LoVo (cell line): ENCODE results near the gene ASPM.

Experiments used
- DNase-seq: peaks from one replicate; pipeline ENCODE4 v3.0.0-alpha.2; 2016; ENCODE audit warnings: low spot score

Gene ASPM

DNA sequence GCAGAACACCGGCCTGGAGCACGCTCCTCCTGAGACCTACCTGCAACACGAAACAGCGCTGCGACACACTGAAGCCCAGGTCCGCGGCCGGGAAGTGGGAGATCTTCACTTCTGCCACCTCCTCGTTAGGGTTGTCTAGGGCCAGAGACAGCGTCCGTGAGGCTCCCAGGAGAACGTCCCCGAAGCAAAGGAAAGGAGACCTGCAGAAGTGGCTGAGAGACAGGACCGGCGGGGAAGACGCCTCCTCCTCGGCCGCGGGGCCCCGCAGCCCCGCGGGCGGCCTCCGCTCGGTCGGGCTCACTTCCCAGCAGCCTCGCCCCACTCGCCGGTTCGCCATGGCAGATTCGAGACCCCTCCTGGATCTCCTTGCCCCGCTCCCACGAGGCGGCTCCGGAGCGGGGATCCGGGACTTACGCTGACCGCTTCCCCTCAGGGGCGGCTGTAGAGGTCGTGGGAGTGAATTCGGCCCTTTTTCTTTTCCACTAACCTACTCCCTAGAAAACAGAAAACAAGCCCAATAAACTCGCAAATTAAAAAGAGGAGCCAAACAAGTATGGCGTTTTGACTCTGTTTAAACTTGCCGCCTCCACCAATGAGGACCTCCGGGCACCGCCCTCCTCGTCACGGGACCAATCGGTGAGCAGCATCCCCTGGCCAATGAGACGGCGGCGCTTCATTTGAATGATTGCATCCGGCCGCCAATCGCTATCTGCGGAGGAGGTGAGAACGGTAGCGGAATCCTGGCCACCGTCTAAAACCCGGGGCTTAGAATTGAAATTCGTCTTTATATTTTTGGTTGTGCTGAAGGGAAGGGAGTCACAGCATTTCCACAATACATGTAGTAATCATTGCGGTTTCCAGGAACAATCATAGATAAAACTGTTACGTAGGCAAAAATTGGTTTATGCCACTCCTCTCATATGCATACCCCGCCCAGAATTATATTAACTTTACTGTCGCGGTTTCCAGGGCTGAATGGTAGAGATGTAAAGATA, at the start of gene ASPM:
ASPM (minus strand) TSS at position 569 of the 995 bp plus-strand sequence; CDS start at position 337, 232 bp downstream.
- peak; percentile 93 for DNase-seq

DNA sequence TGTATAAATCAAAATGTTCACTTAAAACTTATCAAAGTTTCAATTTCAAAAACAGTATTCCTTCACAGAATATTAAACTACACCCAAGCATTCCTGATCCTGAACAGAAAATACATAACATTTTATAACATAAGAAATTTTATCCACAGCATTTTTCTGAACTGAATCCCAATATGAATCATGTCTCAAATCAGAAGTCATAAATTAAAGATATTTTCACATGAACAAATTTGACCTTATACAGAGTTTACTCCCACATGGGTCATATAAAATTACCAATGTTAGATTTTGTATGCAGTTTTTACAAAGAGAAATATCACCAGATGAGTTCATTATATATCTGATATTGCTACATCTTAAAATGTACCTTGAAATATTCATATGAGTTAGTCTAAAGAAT, 48.6 kb upstream of the ASPM start:
- no peak for DNase-seq

- DNase-seq, result no peak
These were observed 37.7 kb upstream of the ASPM start for GRCh38 chr1:197184190-197184589.

GRCh38 chr1:197183195-197183748, 36.8 kb upstream of the ASPM start:
- no peak for DNase-seq

DNA sequence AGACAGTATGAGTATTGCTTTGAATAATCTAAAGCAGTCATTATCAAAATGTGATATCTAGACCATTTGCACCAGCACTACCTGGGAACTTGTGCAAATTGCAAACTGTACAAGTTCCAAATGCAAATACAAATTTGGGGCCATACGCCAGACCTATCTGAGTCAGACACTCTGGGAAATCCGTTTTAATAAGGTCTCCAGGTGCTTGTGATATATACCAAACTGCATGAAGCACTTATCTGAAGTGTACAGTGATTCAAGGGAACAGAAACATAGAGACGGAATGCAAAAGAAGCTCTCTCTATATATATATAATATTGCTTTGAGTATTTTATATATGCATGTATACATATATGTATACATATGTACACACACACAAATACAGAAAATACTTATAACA, 36.2 kb upstream of the ASPM start:
- no peak for DNase-seq

DNA sequence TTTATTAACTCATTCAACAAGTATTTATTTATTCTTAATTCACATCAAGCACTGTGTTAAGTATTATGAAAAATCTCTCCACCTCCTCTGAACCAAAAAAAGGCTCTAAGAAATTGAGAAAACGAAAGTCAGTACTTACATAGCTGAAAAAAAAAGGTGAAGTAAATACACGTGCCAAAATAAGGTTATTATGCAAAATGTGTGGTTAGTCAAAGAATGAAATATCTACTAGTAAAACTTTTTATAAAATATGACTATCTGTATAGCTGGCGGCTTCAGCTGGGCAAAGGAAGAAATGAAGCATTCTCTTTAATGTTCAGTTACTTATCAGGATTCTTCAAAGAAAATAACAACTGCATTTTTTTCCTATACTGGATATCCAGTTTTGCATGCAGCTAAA, 35.5 kb upstream of the ASPM start:
- DNase-seq, result no peak

GRCh38 chr1:197180252-197180878, 33.9 kb upstream of the ASPM start:
- DNase-seq, result peak; percentile 24

- DNase-seq, result no peak
These were observed 32.5 kb upstream of the ASPM start for GRCh38 chr1:197178998-197179397.

DNA sequence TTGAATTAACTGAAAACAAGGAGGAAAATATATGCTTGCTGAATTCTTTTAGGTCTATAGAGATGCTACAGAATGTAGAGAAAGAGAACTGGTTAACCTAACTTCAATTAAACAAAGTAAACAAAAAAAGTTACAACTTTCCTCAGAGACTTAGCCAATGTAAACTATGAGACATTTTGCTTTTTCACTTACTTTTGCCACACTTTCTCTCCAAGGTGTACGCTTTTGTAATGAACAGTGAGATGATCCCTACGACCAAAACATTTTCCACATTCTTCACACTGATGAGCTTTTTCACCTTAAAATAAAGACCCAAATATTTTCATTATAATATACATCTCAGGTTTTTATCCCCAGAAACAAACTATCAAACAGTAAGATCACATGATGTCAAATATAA, 28.3 kb upstream of the ASPM start:
- no peak for DNase-seq

GRCh38 chr1:197173571-197174507, 27.4 kb upstream of the ASPM start:
- DNase-seq, result peak; percentile 43

- no peak for DNase-seq
These were observed 25.1 kb upstream of the ASPM start for GRCh38 chr1:197171531-197171930.

DNA sequence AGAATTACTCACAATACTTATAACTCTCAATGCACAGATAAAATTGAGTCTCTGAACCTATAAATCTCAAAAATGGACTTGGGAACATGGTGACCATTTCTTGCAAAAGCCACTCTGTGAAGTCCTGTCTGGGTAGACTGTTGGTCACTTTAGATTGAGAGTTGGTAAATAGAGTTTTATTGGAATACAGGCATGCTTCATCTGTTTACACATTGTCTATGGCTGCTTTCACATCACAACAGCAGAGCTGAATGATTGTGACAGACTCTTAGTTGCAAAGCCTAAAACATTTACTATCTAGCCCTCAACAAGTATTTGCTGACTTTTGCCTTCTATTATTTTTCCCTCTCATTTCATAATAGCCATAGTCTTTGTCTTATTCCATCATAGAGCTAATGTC, 24.1 kb upstream of the ASPM start:
- DNase-seq, result no peak

DNA sequence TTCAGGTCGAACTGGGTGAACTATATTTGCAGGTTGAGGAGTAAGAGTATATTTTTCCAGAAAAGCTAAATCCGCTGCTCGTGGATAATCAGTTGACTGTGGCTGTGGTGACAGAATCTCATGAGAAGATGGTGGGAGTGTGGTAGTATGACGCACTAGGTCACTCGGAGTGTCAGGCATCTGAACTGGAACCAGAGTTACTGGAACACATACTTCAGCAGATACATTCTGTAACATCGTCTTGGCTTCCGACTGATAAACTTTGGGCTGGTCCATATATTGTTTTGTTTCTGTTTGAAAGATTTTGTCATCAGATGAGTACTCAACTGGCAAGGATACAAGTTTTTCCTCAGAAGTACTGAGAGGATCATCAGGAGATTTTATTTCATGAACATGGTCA, 13.0 kb upstream of the ASPM start:
- DNase-seq, result no peak

DNA sequence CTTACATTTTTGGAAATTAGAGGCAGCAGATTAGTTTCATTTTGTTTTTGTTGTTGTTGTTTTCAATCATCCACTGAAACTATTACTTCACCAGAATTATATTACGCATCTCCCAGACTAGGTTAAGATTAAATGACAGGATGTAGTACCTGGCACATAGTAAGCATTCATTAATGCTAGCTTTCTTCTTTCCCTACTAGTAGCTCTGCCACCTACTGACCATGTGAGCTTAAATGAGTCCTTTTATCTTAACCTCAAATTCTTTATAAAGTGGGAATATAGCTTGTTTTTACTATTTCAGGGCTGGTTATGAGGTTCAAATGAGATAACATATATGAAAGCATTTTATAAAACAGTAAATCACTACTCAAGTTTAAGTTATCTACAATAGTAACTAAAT, 10.2 kb upstream of the ASPM start:
- no peak for DNase-seq

GRCh38 chr1:197152662-197153061, 6.2 kb upstream of the ASPM start:
- no peak for DNase-seq

GRCh38 chr1:197151185-197151584, 4.7 kb upstream of the ASPM start:
- no peak for DNase-seq

GRCh38 chr1:197150336-197151005, 4.0 kb upstream of the ASPM start:
- no peak for DNase-seq

DNA sequence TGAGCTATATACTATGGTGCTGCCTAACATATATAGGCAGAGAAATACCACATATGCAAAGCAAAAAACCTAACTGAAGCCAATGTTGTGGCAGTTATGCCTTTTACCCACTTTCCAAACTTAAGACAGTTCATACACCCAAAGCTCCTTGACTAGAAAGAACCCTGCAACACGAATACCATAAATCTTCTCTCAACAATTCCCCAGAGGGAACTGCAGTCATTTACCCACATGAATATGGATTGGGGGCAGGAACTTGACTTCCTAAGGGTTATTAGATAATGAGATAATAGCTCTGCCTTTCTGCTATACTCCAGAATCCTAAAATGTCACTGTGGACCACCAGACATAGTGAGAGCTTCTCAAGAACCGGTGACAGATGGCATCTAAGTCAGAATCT, 2.9 kb upstream of the ASPM start:
- DNase-seq, result no peak

DNA sequence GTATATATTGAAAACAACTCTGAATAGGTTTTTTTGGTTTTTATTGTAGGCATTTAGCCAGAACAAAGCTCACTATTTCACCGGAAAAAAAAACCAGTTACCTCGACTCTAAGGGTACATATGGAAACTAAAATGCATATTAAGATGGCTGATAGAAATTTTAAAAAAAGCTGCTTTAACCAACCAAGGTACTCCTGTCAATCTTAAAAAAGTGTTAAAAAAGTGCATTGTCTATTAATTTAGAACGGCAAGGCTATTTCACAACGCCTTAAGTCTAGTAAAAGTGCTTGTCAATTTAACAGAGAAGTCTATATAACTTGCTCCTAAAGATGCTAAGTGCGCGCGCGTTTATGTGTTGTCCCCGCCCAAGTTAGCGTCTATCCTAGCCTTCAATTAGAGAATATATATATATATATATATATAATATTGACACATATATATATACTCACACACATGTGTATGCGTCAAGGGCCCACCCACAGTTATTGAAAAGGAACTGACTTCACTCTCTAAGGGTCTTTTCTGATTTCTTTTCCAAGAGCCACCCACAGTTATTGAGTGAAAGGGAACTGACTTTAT, 934 bp downstream of the ASPM start:
- no peak for DNase-seq

- no peak for DNase-seq
These were observed 1.7 kb downstream of the ASPM start for GRCh38 chr1:197144570-197145325.
